Naive thymus-derived CD8-positive, alpha-beta T cell (primary cell): ENCODE data around the gene CBX2. TPM values are rescaled to one million over a fixed set of nuclear protein-coding genes. Genes with fewer than 3 reads are reported as not detected.

Experiments
- ATAC-seq, 2 donors: fragments of 150-1000 bp; cut with Tn5 transposase in 1 of 2; sonication (Bioruptor Pico), chemical (Tn5 transposase) in 1 of 2; 1 replicate in 1 of 2; 2 replicates in 1 of 2; pipeline ENCODE4 v1.10.0; 2021; ENCODE audit warnings: mild to moderate bottlenecking in 2 of 2, moderate library complexity in 2 of 2
- POLR2A ChIA-PET: fragments of 350-600 bp; sonication (Branson Sonifier 250); formaldehyde crosslinking; loops from one replicate; lab custom pipeline; 2021; ENCODE audit warnings: antibody characterized with exemption; lab: Charles Lee
- DNase-seq, 10 donors: peaks; one replicate each; pipeline versions ENCODE4 v3.0.0 to v3.0.0-alpha.2; 2020 to 2022
- H3K27ac Mint-ChIP-seq, 10 donors: one replicate each; pipeline ENCODE4 v1.8.0; 2020 to 2022; ENCODE audit warnings: mild to moderate bottlenecking in 10 of 10, mixed read lengths in 10 of 10, moderate library complexity in 4 of 10, inconsistent platforms in 1 of 10
- H3K27me3 Mint-ChIP-seq, 5 donors: one replicate each; pipeline ENCODE4 v1.8.0; 2021 to 2022; ENCODE audit warnings: mixed read lengths in 5 of 5
- H3K36me3 Mint-ChIP-seq, 3 donors: one replicate each; pipeline ENCODE4 v1.8.0; 2020 to 2022; ENCODE audit warnings: mixed read lengths in 3 of 3, mild to moderate bottlenecking in 2 of 3, inconsistent platforms in 1 of 3
- H3K4me1 Mint-ChIP-seq, 4 donors: one replicate each; pipeline ENCODE4 v1.8.0; 2021 to 2022; ENCODE audit warnings: mixed read lengths in 4 of 4
- H3K4me3 Mint-ChIP-seq, 10 donors: one replicate each; pipeline ENCODE4 v1.8.0; 2020 to 2022; ENCODE audit warnings: mild to moderate bottlenecking in 10 of 10, mixed read lengths in 10 of 10, moderate library complexity in 6 of 10, inconsistent platforms in 1 of 10
- H3K9me3 Mint-ChIP-seq, 9 donors: one replicate each; pipeline ENCODE4 v1.8.0; 2020 to 2022; ENCODE audit warnings: mixed read lengths in 9 of 9, mild to moderate bottlenecking in 3 of 9, inconsistent platforms in 1 of 9, moderate library complexity in 1 of 9
- polyA plus RNA-seq, 3 donors: library from polyadenylated mRNA; unstranded; fragments of 300-500 nt; fragmentation: Illumina TruSeq; gene quantifications; one replicate each; pipeline ENCODE4 v1.2.3, GENCODE V29; 2021
- total RNA-seq, 8 experiments: library from RNA in 2 of 8; stranded (reverse) in 2 of 8; gene quantifications; one replicate each; pipeline ENCODE4 v1.2.3 and lab custom pipeline; 2021 to 2026

Gene CBX2
- total and polyA plus RNA-seq, 5 experiments from 2014 or later = 0.16 to 1.6 (median 0.60) TPM

- DNase-seq = peak in 1 of 10 donors; percentile 19
- POLR2A ChIA-PET = interaction anchor here (2.3 to 8.5 kb wide), 5 partner anchors 9 to 27 kb away, joined by 7 to 90 read pairs (median 39); partner anchors contain the start of genes CBX4 and CBX8
- peaks cover 0 to 2% (median 0%) of the 10 kb centered on the region in 9 donors for H3K9me3 Mint-ChIP-seq
- peak overlapping the region in 1 of 10 donors; percentile 66 for H3K27ac Mint-ChIP-seq
- peaks cover 27 to 69% (median 42%) of the 10 kb centered on the region in 5 donors for H3K27me3 Mint-ChIP-seq
- peak overlapping the region in 4 of 10 donors; percentile 41 to 76 (median 56) for H3K4me3 Mint-ChIP-seq
- peaks cover 0 to 2% (median 0%) of the 10 kb centered on the region in 3 donors for H3K36me3 Mint-ChIP-seq
- peaks cover 14 to 38% (median 34%) of the 10 kb centered on the region in 4 donors for H3K4me1 Mint-ChIP-seq
- ATAC-seq = no peak
Measured at GRCh38 chr17:79813297-79814126, 35.6 kb downstream of the CBX2 start.

GRCh38 chr17:79814127-79814973, 36.4 kb downstream of the CBX2 start:
- POLR2A ChIA-PET = interaction anchor here (0.9 to 8.5 kb wide), 4 partner anchors 10 to 26 kb away, joined by 3 to 90 read pairs (median 10); partner anchors contain the start of gene CBX4
- Mint-ChIP-seq H3K36me3 (peaks cover 0 to 2% (median 0%) of the 10 kb centered on the region in 3 donors), H3K27me3 (peaks cover 20 to 61% (median 38%) of the 10 kb centered on the region in 5 donors), H3K4me1 (peaks cover 12 to 34% (median 29%) of the 10 kb centered on the region in 4 donors), H3K27ac (peak overlapping the region in 4 of 10 donors; percentile 29 to 66 (median 44)), H3K9me3 (peaks cover 0 to 2% (median 0%) of the 10 kb centered on the region in 9 donors), H3K4me3 (peak overlapping the region; percentile 42 to 86 (median 70))
- ATAC-seq (no peak), DNase-seq (peak in 1 of 10 donors; percentile 65)

GRCh38 chr17:79814974-79815835, 37.3 kb downstream of the CBX2 start:
- Mint-ChIP-seq H3K36me3 (peaks cover 0 to 2% (median 0%) of the 10 kb centered on the region in 3 donors), H3K9me3 (peaks cover 0 to 2% (median 0%) of the 10 kb centered on the region in 9 donors), H3K4me1 (peaks cover 12 to 29% (median 28%) of the 10 kb centered on the region in 4 donors), H3K27ac (no peak overlapping the region), H3K4me3 (peak overlapping the region in 1 of 10 donors; percentile 70), H3K27me3 (peaks cover 20 to 57% (median 38%) of the 10 kb centered on the region in 5 donors)
- DNase-seq (peak in 2 of 10 donors; percentile 29 to 65), ATAC-seq (peak in 1 of 2 donors; percentile 33)
- POLR2A ChIA-PET = interaction anchor here (0.9 to 8.5 kb wide), 4 partner anchors 10 to 26 kb away, joined by 3 to 90 read pairs (median 5); partner anchors contain the start of gene CBX4

- H3K27ac Mint-ChIP-seq = peak overlapping the region in 1 of 10 donors; percentile 33
- peaks cover 0 to 2% (median 0%) of the 10 kb centered on the region in 9 donors for H3K9me3 Mint-ChIP-seq
- POLR2A ChIA-PET = interaction anchor here (1.3 to 8.5 kb wide), 3 partner anchors 9 to 25 kb away, joined by 3 to 90 read pairs (median 7); partner anchors contain the start of gene CBX4
- H3K36me3 Mint-ChIP-seq = peaks cover 0 to 2% (median 0%) of the 10 kb centered on the region in 3 donors
- H3K4me1 Mint-ChIP-seq = peaks cover 9 to 25% (median 23%) of the 10 kb centered on the region in 4 donors
- ATAC-seq (no peak), DNase-seq (no peak)
- peak overlapping the region in 7 of 10 donors; percentile 19 to 68 (median 47) for H3K4me3 Mint-ChIP-seq
- peaks cover 17 to 49% (median 37%) of the 10 kb centered on the region in 5 donors for H3K27me3 Mint-ChIP-seq
Measured at GRCh38 chr17:79815836-79816461, 38.0 kb downstream of the CBX2 start.

GRCh38 chr17:79818026-79818758, 40.2 kb downstream of the CBX2 start:
- ATAC-seq (no peak), DNase-seq (no peak)
- Mint-ChIP-seq H3K27ac (no peak overlapping the region), H3K9me3 (peaks cover 0 to 2% (median 0%) of the 10 kb centered on the region in 9 donors), H3K4me3 (no peak overlapping the region), H3K27me3 (peaks cover 12 to 55% (median 34%) of the 10 kb centered on the region in 5 donors), H3K4me1 (peaks cover 5 to 12% (median 11%) of the 10 kb centered on the region in 4 donors), H3K36me3 (peaks cover 0 to 2% (median 0%) of the 10 kb centered on the region in 3 donors)
- POLR2A ChIA-PET = interaction anchor here (1.2 to 1.4 kb wide), 2 partner anchors 10 to 12 kb away, joined by 3 read pairs; no protein-coding TSS in a partner anchor

GRCh38 chr17:79819085-79819484, 41.1 kb downstream of the CBX2 start:
- Mint-ChIP-seq H3K27ac (no peak overlapping the region), H3K36me3 (peaks cover 0 to 2% (median 0%) of the 10 kb centered on the region in 3 donors), H3K4me3 (no peak overlapping the region), H3K27me3 (peaks cover 12 to 54% (median 32%) of the 10 kb centered on the region in 5 donors), H3K9me3 (peaks cover 0 to 2% (median 0%) of the 10 kb centered on the region in 9 donors), H3K4me1 (peaks cover 5 to 12% (median 9%) of the 10 kb centered on the region in 4 donors)
- POLR2A ChIA-PET = interaction anchor here (1.0 kb wide), 1 partner anchor 14 kb away, joined by 3 read pairs; no protein-coding TSS in a partner anchor
- DNase-seq = no peak
- no peak for ATAC-seq

GRCh38 chr17:79819534-79820276, 41.8 kb downstream of the CBX2 start:
- Mint-ChIP-seq H3K36me3 (peaks cover 0 to 4% (median 0%) of the 10 kb centered on the region in 3 donors), H3K27ac (no peak overlapping the region), H3K9me3 (peaks cover 0 to 2% (median 0%) of the 10 kb centered on the region in 9 donors), H3K4me3 (no peak overlapping the region), H3K4me1 (peaks cover 0 to 6% (median 3%) of the 10 kb centered on the region in 4 donors), H3K27me3 (peaks cover 7 to 54% (median 31%) of the 10 kb centered on the region in 5 donors)
- POLR2A ChIA-PET = interaction anchor here (1.0 kb wide), 1 partner anchor 14 kb away, joined by 3 read pairs; no protein-coding TSS in a partner anchor
- ATAC-seq (no peak), DNase-seq (no peak)

- peaks cover 6 to 52% (median 30%) of the 10 kb centered on the region in 5 donors for H3K27me3 Mint-ChIP-seq
- H3K9me3 Mint-ChIP-seq = peaks cover 0 to 1% (median 0%) of the 10 kb centered on the region in 9 donors
- POLR2A ChIA-PET = interaction anchor here (1.0 kb wide), 1 partner anchor 18 kb away, joined by 3 read pairs; the partner anchor contains the start of gene CBX4
Measured at GRCh38 chr17:79820959-79821330, 43.0 kb downstream of the CBX2 start.

GRCh38 chr17:79821331-79822095, 43.6 kb downstream of the CBX2 start:
- Mint-ChIP-seq H3K27me3 (peaks cover 2 to 52% (median 26%) of the 10 kb centered on the region in 5 donors), H3K27ac (peak overlapping the region in 1 of 10 donors; percentile 8), H3K9me3 (no peaks in the 10 kb centered on the region), H3K4me1 (peaks cover 2 to 9% (median 6%) of the 10 kb centered on the region in 4 donors), H3K36me3 (peaks cover 0 to 2% (median 0%) of the 10 kb centered on the region in 3 donors), H3K4me3 (no peak overlapping the region)
- no peak for DNase-seq
- ATAC-seq = no peak
- POLR2A ChIA-PET = interaction anchor here (0.7 to 1.0 kb wide), 3 partner anchors 9 to 18 kb away, joined by 3 read pairs; partner anchors contain the start of gene CBX4

More at GRCh38 chr17:79820959-79821330, 43.0 kb downstream of the CBX2 start:
- peaks cover 0 to 4% (median 0%) of the 10 kb centered on the region in 3 donors for H3K36me3 Mint-ChIP-seq
- H3K27ac Mint-ChIP-seq = no peak overlapping the region
- no peak for DNase-seq
- no peak overlapping the region for H3K4me3 Mint-ChIP-seq
- H3K4me1 Mint-ChIP-seq = peaks cover 0 to 8% (median 4%) of the 10 kb centered on the region in 4 donors
- no peak for ATAC-seq
